ENCODE measurements around the gene MYD88. TPM values are rescaled to one million over a fixed set of nuclear protein-coding genes. Genes with fewer than 3 reads are reported as not detected.

MYD88 gene
- total and polyA plus RNA-seq, 9 of the 15 experiments (the other 6 are each of a cell fraction or from before 2014, with no cell fraction given), result 3.2 to 47.3 (median 27.6) TPM

- TF ChIP-seq FOXP4 (CRISPR knock-in tag; IDR thresholded peaks at IDR 0.05; ENCODE audit: borderline replicate concordance), result no peak
- TF ChIP-seq SUPT5H (IDR thresholded peaks at IDR 0.05), result no peak
- no peak for TF ChIP-seq ZNF449 (CRISPR knock-in tag; IDR thresholded peaks at IDR 0.05)
Observed at GRCh38 chr3:38128303-38128655, 10.2 kb upstream of the MYD88 start (continued).

- ChIA-PET CTCF (ENCODE audit: low intra/inter-chr PET ratio) (no interaction called here), POLR2A (interaction anchor here (0.6 to 1.8 kb wide), 6 partner anchors 8 to 37 kb away, joined by 3 to 5 read pairs (median 4); partner anchors contain the start of genes ACAA1 and OXSR1)
- in situ Hi-C loops (cut with MboI) (no loop called here), intact Hi-C loops (cut with micrococcal nuclease) (no loop called here)
- no peaks in the 10 kb centered on the region for H3K79me2 ChIP-seq (ENCODE audit: control insufficient read depth, insufficient read depth, low read length)
- no peak overlapping the region for H3K27ac ChIP-seq (ENCODE audit: extremely low read depth, low read depth, low read length)
- 96% methylated on average over 5 of the region's 5 CpGs for WGBS (ENCODE audit: insufficient coverage, low coverage, missing lambda C conversion rate)
- BruUV-seq (replicated peaks), result no TSS peak
- no peak overlapping the region for H3K4me2 ChIP-seq (ENCODE audit: insufficient read depth, low read length)
- no peaks in the 10 kb centered on the region for H3K27me3 ChIP-seq (ENCODE audit: control insufficient read depth in 2 of 2, insufficient read depth in 2 of 2, low read length in 2 of 2)
- no peak overlapping the region for H2AFZ ChIP-seq (ENCODE audit: low read depth, low read length)
- no peaks in the 10 kb centered on the region for H3K9me3 ChIP-seq (replicated peaks; ENCODE audit: control insufficient read depth, insufficient read depth, low read depth, low read length)
- DNase-seq (ENCODE audit: extremely low read depth in 1 of 4, low spot score in 3 of 4), result no peak
- peaks cover 4% of the 10 kb centered on the region; the same call in 1 of the 2 replicates for H4K20me1 ChIP-seq (replicated peaks; ENCODE audit: control insufficient read depth, insufficient read depth, low read length)
- no peaks in the 10 kb centered on the region for H3K9me1 ChIP-seq (ENCODE audit: control insufficient read depth, insufficient read depth, low read length)
- no peak for ATAC-seq
- FAIRE-seq, result no peak
- peak overlapping the region in 1 of 2 experiments; percentile 45; a peak in 2 of 4 replicates for H3K9ac ChIP-seq (ENCODE audit: insufficient read depth in 1 of 2, low read depth in 2 of 2, low read length in 2 of 2)
- H3K4me3 ChIP-seq, result no peak overlapping the region
- H3K4me1 ChIP-seq (replicated peaks in 1 of 2; ENCODE audit: control insufficient read depth in 2 of 2, insufficient read depth in 2 of 2, low read length in 2 of 2), result no peaks in the 10 kb centered on the region
- H3K36me3 ChIP-seq (ENCODE audit: control insufficient read depth, insufficient read depth, low read length), result peaks cover 97% of the 10 kb centered on the region
- TF ChIP-seq RB1 (IDR thresholded peaks at IDR 0.05; ENCODE audit: low read depth) (no peak), ESRRA (IDR thresholded peaks at IDR 0.05; ENCODE audit: borderline replicate concordance, low read depth) (no peak), HINFP (tag; conservative IDR thresholded peaks at IDR 0.05; ENCODE audit: low read depth) (no peak), TCF7L2 (IDR thresholded peaks at IDR 0.05; ENCODE audit: low read depth, low read length) (no peak), E2F4 (CRISPR knock-in tag; IDR thresholded peaks at IDR 0.05; ENCODE audit: low read depth) (no peak), CBFB (CRISPR knock-in tag; IDR thresholded peaks at IDR 0.05) (no peak), FOXK1 (CRISPR knock-in tag; IDR thresholded peaks at IDR 0.05; ENCODE audit: borderline replicate concordance) (no peak), HNRNPH1 (optimal IDR thresholded peaks at IDR 0.05; ENCODE audit: low read depth, low read length) (no peak), ZC3H8 (IDR thresholded peaks at IDR 0.05) (no peak), ZNF717 (CRISPR knock-in tag; IDR thresholded peaks at IDR 0.05) (no peak)
Observed at GRCh38 chr3:38129058-38129457, 9.4 kb upstream of the MYD88 start.
